HCT116 (cell line): Measurements from ENCODE around the gene TEX12. TPM values are rescaled to one million over a fixed set of nuclear protein-coding genes. Genes with fewer than 3 reads are reported as not detected.

Source experiments
- ATAC-seq: fragments of 200-7000 bp; cut with Tn5 transposase; 2 replicates; pipeline ENCODE4 v1.9.1; 2020; ENCODE audit warnings: mild to moderate bottlenecking, moderate library complexity
- BruUV-seq: library from RNA; stranded (reverse); fragments of 400-500 nt; replicated peaks from 2 replicates; lab custom pipeline; 2021; lab: Mats Ljungman, UMichigan
- CTCF ChIA-PET: fragments of 300-600 bp; sonication (Branson Sonifier 250); formaldehyde crosslinking; loops from one replicate; lab custom pipeline; 2021; ENCODE audit warnings: antibody characterized with exemption; lab: Charles Lee
- POLR2A ChIA-PET: fragments of 300-600, 350-600 bp; sonication (Branson Sonifier 250); formaldehyde crosslinking; loops from one replicate; lab custom pipeline; 2021; ENCODE audit warnings: antibody characterized with exemption; lab: Charles Lee
- RAD21 ChIA-PET, 2 experiments: fragments of 300-600 bp; sonication (Branson Sonifier 250); formaldehyde crosslinking; loops; one replicate each; lab custom pipeline; 2023; ENCODE audit warnings: low total read pairs in 2 of 2; ENCODE audit not compliant: uncharacterized antibody in 2 of 2, unreplicated experiment in 2 of 2, low non-redundant PET in 1 of 2; lab: Charles Lee
- DNase-seq: peaks from one replicate; pipeline ENCODE4 v3.0.0-alpha.2; 2010; ENCODE audit warnings: low read depth, low spot score
- H2AFZ ChIP-seq: fragments of 200-600 bp; shearing (Covaris generic), sonication (generic); 2 replicates; pipeline ENCODE4 v1.6.1; 2017; ENCODE audit warnings: low read depth, mixed run types, mixed read lengths, antibody characterized with exemption, low read length; ENCODE audit not compliant: poor library complexity, severe bottlenecking
- H3K27ac ChIP-seq: 2 replicates; pipeline ENCODE4 v1.5.1; 2012; ENCODE audit warnings: low read depth, low read length
- H3K27me3 ChIP-seq: fragments of 200-600 bp; sonication (generic); 2 replicates; pipeline ENCODE4 v1.6.1; 2016; ENCODE audit warnings: mixed run types, low read length, mixed read lengths; ENCODE audit not compliant: insufficient read depth
- H3K36me3 ChIP-seq, 2 experiments: fragments of 200-500 bp in 1 of 2; fragments of 200-600 bp in 1 of 2; sonication (Bioruptor generic) in 1 of 2; sonication (generic) in 1 of 2; 2 replicates each; pipeline versions ENCODE4 v1.5.1 to v1.6.1; 2014 to 2016; ENCODE audit warnings: low read length in 2 of 2, inconsistent platforms in 1 of 2, mixed read lengths in 1 of 2, mixed run types in 1 of 2; ENCODE audit not compliant: insufficient read depth in 2 of 2, control insufficient read depth in 1 of 2
- H3K4me1 ChIP-seq, 2 experiments: fragments of 200-600 bp in 1 of 2; sonication (generic) in 1 of 2; 2 replicates each; pipeline versions ENCODE4 v1.5.1 to v1.6.1; 2012 to 2017; ENCODE audit warnings: low read length in 2 of 2, inconsistent platforms in 1 of 2, mild to moderate bottlenecking in 1 of 2, mixed read lengths in 1 of 2, mixed run types in 1 of 2, moderate library complexity in 1 of 2; ENCODE audit not compliant: insufficient read depth in 2 of 2, control insufficient read depth in 1 of 2
- H3K4me2 ChIP-seq: fragments of 200-600 bp; sonication (generic); 2 replicates; pipeline ENCODE4 v1.6.1; 2017; ENCODE audit warnings: mixed run types, low read length, mixed read lengths
- H3K4me3 ChIP-seq, 2 experiments: fragments of 200-600 bp in 1 of 2; sonication (generic) in 1 of 2; replicated peaks in 1 of 2; 2 replicates each; pipeline ENCODE4 v1.5.1; 2011 to 2016; ENCODE audit warnings: low read length in 2 of 2, control low read depth in 1 of 2, low read depth in 1 of 2, mild to moderate bottlenecking in 1 of 2, mixed read lengths in 1 of 2, mixed run types in 1 of 2
- H3K79me2 ChIP-seq: fragments of 200-600 bp; sonication (generic); 2 replicates; pipeline ENCODE4 v1.6.1; 2017; ENCODE audit warnings: mild to moderate bottlenecking, mixed run types, low read length, moderate library complexity, mixed read lengths; ENCODE audit not compliant: insufficient read depth
- H3K9ac ChIP-seq: fragments of 200-600 bp; sonication (generic); 2 replicates; pipeline ENCODE4 v1.6.1; 2016; ENCODE audit warnings: low read length, mixed read lengths
- H3K9me2 ChIP-seq: fragments of 200-600 bp; sonication (generic), shearing (Covaris generic); 2 replicates; pipeline ENCODE4 v1.6.1; 2017; ENCODE audit warnings: mixed run types, mild to moderate bottlenecking, moderate library complexity; ENCODE audit not compliant: insufficient read depth
- H3K9me3 ChIP-seq, 2 experiments: fragments of 200-500 bp in 1 of 2; fragments of 200-600 bp in 1 of 2; sonication (Bioruptor generic) in 1 of 2; sonication (generic) in 1 of 2; 2 replicates each; pipeline ENCODE4 v1.6.1; 2014 to 2017; ENCODE audit warnings: low read length in 2 of 2, mixed read lengths in 2 of 2, inconsistent platforms in 1 of 2, low read depth in 1 of 2, mild to moderate bottlenecking in 1 of 2, mixed run types in 1 of 2, moderate library complexity in 1 of 2; ENCODE audit not compliant: control insufficient read depth in 1 of 2, insufficient read depth in 1 of 2
- H4K20me1 ChIP-seq: fragments of 200-600 bp; sonication (generic), shearing (Covaris generic); 2 replicates; pipeline ENCODE4 v1.6.1; 2017; ENCODE audit warnings: mixed run types, mild to moderate bottlenecking, moderate library complexity; ENCODE audit not compliant: insufficient read depth
- CBX3 ChIP-seq: IDR thresholded peaks from 2 replicates; pipeline ENCODE4 v1.6.1; 2012; ENCODE audit warnings: low read depth
- CEBPB ChIP-seq: IDR thresholded peaks from 2 replicates; pipeline ENCODE4 v1.6.1; 2012; ENCODE audit warnings: low read depth
- ELF1 ChIP-seq: IDR thresholded peaks from 2 replicates; pipeline ENCODE4 v1.6.1; 2012; ENCODE audit warnings: low read depth, borderline replicate concordance
- EZH2 ChIP-seq: fragments of 200-600 bp; sonication (generic); IDR thresholded peaks from 2 replicates; pipeline ENCODE4 v1.6.1; 2017; ENCODE audit warnings: antibody characterized with exemption, mixed run types
- EZH2phosphoT487 ChIP-seq: fragments of 200-600 bp; IDR thresholded peaks from 2 replicates; pipeline ENCODE4 v1.6.1; 2018; ENCODE audit warnings: antibody characterized with exemption, borderline replicate concordance
- POLR2A ChIP-seq: IDR thresholded peaks from 2 replicates; pipeline ENCODE4 v1.7.0; 2011; ENCODE audit warnings: borderline replicate concordance; ENCODE audit not compliant: insufficient read depth, insufficient read length; ENCODE audit errors: extremely low read depth
- RAD21 ChIP-seq: IDR thresholded peaks from 2 replicates; pipeline ENCODE4 v1.6.1; 2012; ENCODE audit warnings: low read depth, mild to moderate bottlenecking
- SP1 ChIP-seq: IDR thresholded peaks from 2 replicates; pipeline ENCODE4 v1.6.1; 2012; ENCODE audit warnings: low read depth
- SRF ChIP-seq: IDR thresholded peaks from 2 replicates; pipeline ENCODE4 v1.6.1; 2012; ENCODE audit warnings: low read depth
- TCF7L2 ChIP-seq: IDR thresholded peaks from 2 replicates; pipeline ENCODE4 v1.7.0; 2011; ENCODE audit warnings: borderline replicate concordance, inconsistent platforms; ENCODE audit not compliant: insufficient read depth, insufficient read length; ENCODE audit errors: extremely low read depth
- YY1 ChIP-seq: IDR thresholded peaks from 2 replicates; pipeline ENCODE4 v1.6.1; 2011; ENCODE audit warnings: low read length, low read depth, moderate library complexity, mild to moderate bottlenecking; ENCODE audit not compliant: insufficient replicate concordance; ENCODE audit errors: extremely low read depth
- ZFX ChIP-seq: fragments of 450-650 bp; IDR thresholded peaks from 2 replicates; pipeline ENCODE4 v1.6.1; 2017
- ZNF274 ChIP-seq: fragments of 200-500 bp; sonication (Bioruptor generic); IDR thresholded peaks from 2 replicates; pipeline ENCODE4 v1.6.1; 2014; ENCODE audit warnings: mild to moderate bottlenecking, low read depth, low read length, inconsistent platforms
- intact Hi-C: fragments of 100-400 bp; cut with micrococcal nuclease; formaldehyde crosslinking; loops from 2 replicates; pipeline ENCODE4 v1.10.0; 2022
- total RNA-seq: library from RNA; stranded (reverse); gene quantifications from one replicate; pipeline ENCODE4 v1.2.1, GENCODE V29; 2021; ENCODE audit not compliant: unreplicated experiment
- TF ChIP-seq, protein P1 (sequence below), 3 experiments: fragments of 200-600 bp in 1 of 3; sonication (generic) in 1 of 3; IDR thresholded peaks in 2 of 3; conservative IDR thresholded peaks in 1 of 3; 2 replicates each; pipeline ENCODE4 v1.5.1; 2012 to 2017; ENCODE audit warnings: low read depth in 2 of 3, low read length in 2 of 3, antibody characterized with exemption in 1 of 3, borderline replicate concordance in 1 of 3, control low read depth in 1 of 3, mild to moderate bottlenecking in 1 of 3, mixed read lengths in 1 of 3, mixed run types in 1 of 3, moderate library complexity in 1 of 3; ENCODE audit not compliant: insufficient read depth in 1 of 3
- TF ChIP-seq, protein P2 (sequence below): IDR thresholded peaks from 2 replicates; pipeline ENCODE4 v1.6.1; 2012; ENCODE audit warnings: low read depth
- TF ChIP-seq, protein P3 (sequence below): IDR thresholded peaks from 2 replicates; pipeline ENCODE4 v1.6.1; 2012

Gene TEX12
- total RNA-seq, 1 experiment from 2014 or later, result not detected

DNA sequence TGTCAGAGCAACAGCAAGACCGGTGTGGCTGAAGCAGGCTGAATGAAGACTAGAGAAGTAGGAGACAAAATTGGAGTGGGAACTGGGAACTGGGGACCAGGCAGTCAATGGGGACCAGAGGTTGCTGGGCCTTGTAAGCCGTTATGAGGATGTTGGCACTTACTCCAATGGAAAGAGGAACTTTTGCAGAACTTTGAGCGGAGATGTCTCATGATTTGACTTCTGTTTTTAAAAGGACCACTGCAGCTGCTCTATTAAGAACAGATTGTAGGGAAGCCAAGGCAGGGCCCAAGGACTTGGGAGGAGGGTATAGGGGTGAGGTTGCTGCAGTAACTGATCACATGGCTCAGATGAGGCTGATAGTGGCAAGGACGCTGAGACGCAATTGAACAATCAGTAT, 37.5 kb upstream of the TEX12 start:
- Histone ChIP-seq H3K27me3 (no peaks in the 10 kb centered on the region), H3K36me3 (no peaks in the 10 kb centered on the region), H3K9me2 (no peaks in the 10 kb centered on the region), H3K4me1 (peaks cover 54 to 81% of the 10 kb centered on the region in 2 experiments), H3K4me2 (no peak overlapping the region), H3K27ac (peak overlapping the region; percentile 76), H3K9ac (no peak overlapping the region), H3K4me3 (no peak overlapping the region), H3K79me2 (no peaks in the 10 kb centered on the region), H4K20me1 (no peaks in the 10 kb centered on the region), H3K9me3 (no peaks in the 10 kb centered on the region), H2AFZ (no peak overlapping the region)
- ATAC-seq (no peak), DNase-seq (no peak)
- ChIA-PET POLR2A (interaction anchor here (2.5 kb wide), 1 partner anchor 9 kb away, joined by 8 read pairs; no protein-coding TSS in a partner anchor), RAD21 (no interaction called here), CTCF (no interaction called here)
- TF ChIP-seq SP1 (no peak), TCF7L2 (no peak), ZFX (0 out of 2 replicates have a peak, but pooled peaks have one; percentile 18)
- TF ChIP-seq, protein P1, sequence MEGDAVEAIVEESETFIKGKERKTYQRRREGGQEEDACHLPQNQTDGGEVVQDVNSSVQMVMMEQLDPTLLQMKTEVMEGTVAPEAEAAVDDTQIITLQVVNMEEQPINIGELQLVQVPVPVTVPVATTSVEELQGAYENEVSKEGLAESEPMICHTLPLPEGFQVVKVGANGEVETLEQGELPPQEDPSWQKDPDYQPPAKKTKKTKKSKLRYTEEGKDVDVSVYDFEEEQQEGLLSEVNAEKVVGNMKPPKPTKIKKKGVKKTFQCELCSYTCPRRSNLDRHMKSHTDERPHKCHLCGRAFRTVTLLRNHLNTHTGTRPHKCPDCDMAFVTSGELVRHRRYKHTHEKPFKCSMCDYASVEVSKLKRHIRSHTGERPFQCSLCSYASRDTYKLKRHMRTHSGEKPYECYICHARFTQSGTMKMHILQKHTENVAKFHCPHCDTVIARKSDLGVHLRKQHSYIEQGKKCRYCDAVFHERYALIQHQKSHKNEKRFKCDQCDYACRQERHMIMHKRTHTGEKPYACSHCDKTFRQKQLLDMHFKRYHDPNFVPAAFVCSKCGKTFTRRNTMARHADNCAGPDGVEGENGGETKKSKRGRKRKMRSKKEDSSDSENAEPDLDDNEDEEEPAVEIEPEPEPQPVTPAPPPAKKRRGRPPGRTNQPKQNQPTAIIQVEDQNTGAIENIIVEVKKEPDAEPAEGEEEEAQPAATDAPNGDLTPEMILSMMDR (IDR thresholded peaks at IDR 0.05 in 2 of 3, conservative IDR thresholded peaks at IDR 0.05 in 1 of 3; ENCODE audit: borderline replicate concordance in 1 of 3, insufficient read depth in 1 of 3, low read depth in 2 of 3, low read length in 2 of 3), result no peak
- intact Hi-C loops, result no loop called here
- no TSS peak for BruUV-seq

DNA sequence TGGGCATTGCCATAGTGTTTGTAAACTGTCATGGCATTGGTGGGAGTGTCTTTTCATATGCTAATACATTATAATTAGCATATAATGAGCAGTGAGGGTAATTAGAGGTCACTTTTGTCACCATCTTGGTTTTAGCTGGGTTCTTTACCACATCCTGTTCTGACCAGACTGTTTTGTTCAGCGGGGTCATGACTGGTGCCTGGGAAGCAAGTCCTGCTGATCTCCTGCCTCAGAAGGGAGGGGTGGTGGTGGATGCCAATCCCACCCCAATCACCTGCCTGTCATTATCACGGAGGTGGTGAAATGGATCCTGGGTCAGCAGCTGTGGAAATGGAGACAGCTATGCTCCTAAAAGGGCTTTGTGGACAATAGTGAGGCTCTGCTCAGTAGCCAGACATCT, 34.4 kb upstream of the TEX12 start:
- ATAC-seq, result no peak
- Histone ChIP-seq H3K9me2 (no peaks in the 10 kb centered on the region), H3K4me2 (no peak overlapping the region), H3K4me3 (no peak overlapping the region), H3K4me1 (peaks cover 42 to 52% of the 10 kb centered on the region in 2 experiments), H3K79me2 (no peaks in the 10 kb centered on the region), H4K20me1 (no peaks in the 10 kb centered on the region), H3K27ac (no peak overlapping the region), H3K9me3 (no peaks in the 10 kb centered on the region), H3K27me3 (no peaks in the 10 kb centered on the region), H3K9ac (no peak overlapping the region), H2AFZ (no peak overlapping the region), H3K36me3 (no peaks in the 10 kb centered on the region)
- ChIA-PET CTCF (no interaction called here), POLR2A (no interaction called here), RAD21 (no interaction called here)
- BruUV-seq, result no TSS peak
- DNase-seq, result no peak
- intact Hi-C loops, result no loop called here
- TF ChIP-seq TCF7L2 (no peak), RAD21 (no peak), EZH2phosphoT487 (no peak), ZNF274 (no peak), SRF (no peak), POLR2A (no peak), CBX3 (no peak), EZH2 (no peak), YY1 (no peak), SP1 (no peak), ZFX (no peak), ELF1 (no peak), CEBPB (no peak)
- TF ChIP-seq, protein P2, sequence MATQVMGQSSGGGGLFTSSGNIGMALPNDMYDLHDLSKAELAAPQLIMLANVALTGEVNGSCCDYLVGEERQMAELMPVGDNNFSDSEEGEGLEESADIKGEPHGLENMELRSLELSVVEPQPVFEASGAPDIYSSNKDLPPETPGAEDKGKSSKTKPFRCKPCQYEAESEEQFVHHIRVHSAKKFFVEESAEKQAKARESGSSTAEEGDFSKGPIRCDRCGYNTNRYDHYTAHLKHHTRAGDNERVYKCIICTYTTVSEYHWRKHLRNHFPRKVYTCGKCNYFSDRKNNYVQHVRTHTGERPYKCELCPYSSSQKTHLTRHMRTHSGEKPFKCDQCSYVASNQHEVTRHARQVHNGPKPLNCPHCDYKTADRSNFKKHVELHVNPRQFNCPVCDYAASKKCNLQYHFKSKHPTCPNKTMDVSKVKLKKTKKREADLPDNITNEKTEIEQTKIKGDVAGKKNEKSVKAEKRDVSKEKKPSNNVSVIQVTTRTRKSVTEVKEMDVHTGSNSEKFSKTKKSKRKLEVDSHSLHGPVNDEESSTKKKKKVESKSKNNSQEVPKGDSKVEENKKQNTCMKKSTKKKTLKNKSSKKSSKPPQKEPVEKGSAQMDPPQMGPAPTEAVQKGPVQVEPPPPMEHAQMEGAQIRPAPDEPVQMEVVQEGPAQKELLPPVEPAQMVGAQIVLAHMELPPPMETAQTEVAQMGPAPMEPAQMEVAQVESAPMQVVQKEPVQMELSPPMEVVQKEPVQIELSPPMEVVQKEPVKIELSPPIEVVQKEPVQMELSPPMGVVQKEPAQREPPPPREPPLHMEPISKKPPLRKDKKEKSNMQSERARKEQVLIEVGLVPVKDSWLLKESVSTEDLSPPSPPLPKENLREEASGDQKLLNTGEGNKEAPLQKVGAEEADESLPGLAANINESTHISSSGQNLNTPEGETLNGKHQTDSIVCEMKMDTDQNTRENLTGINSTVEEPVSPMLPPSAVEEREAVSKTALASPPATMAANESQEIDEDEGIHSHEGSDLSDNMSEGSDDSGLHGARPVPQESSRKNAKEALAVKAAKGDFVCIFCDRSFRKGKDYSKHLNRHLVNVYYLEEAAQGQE, result no peak
- TF ChIP-seq, protein P3, sequence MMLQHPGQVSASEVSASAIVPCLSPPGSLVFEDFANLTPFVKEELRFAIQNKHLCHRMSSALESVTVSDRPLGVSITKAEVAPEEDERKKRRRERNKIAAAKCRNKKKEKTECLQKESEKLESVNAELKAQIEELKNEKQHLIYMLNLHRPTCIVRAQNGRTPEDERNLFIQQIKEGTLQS, result no peak
